HepG2 (cell line): ENCODE data around the gene NFX1. TPM values are rescaled to one million over a fixed set of nuclear protein-coding genes. Genes with fewer than 3 reads are reported as not detected.

Source experiments
- ATAC-seq: fragments of 200-7000 bp; cut with Tn5 transposase; 3 replicates; pipeline ENCODE4 v1.9.1; 2020; ENCODE audit warnings: mild to moderate bottlenecking, moderate library complexity
- BruUV-seq: library from RNA; stranded (reverse); fragments of 400-500 nt; replicated peaks from 2 replicates; lab custom pipeline; 2021; lab: Mats Ljungman, UMichigan
- CTCF ChIA-PET: fragments of 300-600 bp; formaldehyde crosslinking; extraction: SDS; loops from one replicate; lab custom pipeline; 2021; ENCODE audit warnings: low total read pairs, inconsistent platforms, low intra/inter-chr PET ratio; lab: Yijun Ruan, JAX
- POLR2A ChIA-PET: fragments of 350-600 bp; sonication (Branson Sonifier 250); formaldehyde crosslinking; loops from one replicate; lab custom pipeline; 2020; ENCODE audit warnings: antibody characterized with exemption, inconsistent platforms; lab: Yijun Ruan, JAX
- DNase-seq: peaks from one replicate; pipeline ENCODE4 v3.0.0-alpha.2; 2015; ENCODE audit warnings: low spot score
- FAIRE-seq: peaks from 3 replicates; lab custom pipeline; 2011; peaks lifted over from hg19 to GRCh38; lab: Jason Lieb, UNC
- H2AFZ ChIP-seq: one replicate; pipeline ENCODE4 v1.6.1; 2011; ENCODE audit warnings: low read length, inconsistent platforms
- H3K27ac ChIP-seq: fragments of 300-600 bp; 3 replicates; pipeline ENCODE4 v1.8.0; 2011; ENCODE audit warnings: mixed run types, mild to moderate bottlenecking, mixed read lengths, low read length, inconsistent platforms; ENCODE audit not compliant: insufficient read depth; ENCODE audit errors: extremely low read length
- H3K27me3 ChIP-seq, 2 experiments: fragments of 200-600 bp in 1 of 2; 2 replicates in 1 of 2; 3 replicates in 1 of 2; pipeline versions ENCODE4 v1.6.0 to v1.8.0; 2011; ENCODE audit warnings: low read length in 2 of 2, mild to moderate bottlenecking in 2 of 2, moderate library complexity in 2 of 2, inconsistent platforms in 1 of 2; ENCODE audit not compliant: insufficient read depth in 2 of 2, control insufficient read depth in 1 of 2
- H3K36me3 ChIP-seq, 2 experiments: fragments of 200-600 bp in 1 of 2; replicated peaks in 1 of 2; 2 replicates in 1 of 2; 3 replicates in 1 of 2; pipeline versions ENCODE4 v1.5.1 to v1.8.0; 2011; ENCODE audit warnings: low read length in 2 of 2, inconsistent platforms in 1 of 2; ENCODE audit not compliant: insufficient read depth in 2 of 2, control insufficient read depth in 1 of 2
- H3K4me1 ChIP-seq: 2 replicates; pipeline ENCODE4 v1.5.1; 2012; ENCODE audit warnings: low read length, inconsistent platforms; ENCODE audit not compliant: insufficient read depth
- H3K4me2 ChIP-seq: 2 replicates; pipeline ENCODE4 v1.6.0; 2011; ENCODE audit warnings: low read depth, low read length, inconsistent platforms
- H3K4me3 ChIP-seq, 3 experiments: fragments of 200-600 bp in 1 of 3; sonication (generic), shearing (Covaris generic) in 1 of 3; replicated peaks in 1 of 3; 2 replicates each; pipeline ENCODE4 v1.5.1; 2011 to 2016; ENCODE audit warnings: low read length in 3 of 3, inconsistent platforms in 2 of 3, low read depth in 2 of 3, mild to moderate bottlenecking in 2 of 3, control low read depth in 1 of 3, mixed read lengths in 1 of 3; ENCODE audit not compliant: insufficient read depth in 1 of 3
- H3K79me2 ChIP-seq: one replicate; pipeline ENCODE4 v1.6.1; 2011; ENCODE audit warnings: low read length, inconsistent platforms; ENCODE audit not compliant: insufficient read depth
- H3K9ac ChIP-seq: 2 replicates; pipeline ENCODE4 v1.6.0; 2011; ENCODE audit warnings: mild to moderate bottlenecking, low read depth, low read length, inconsistent platforms; ENCODE audit not compliant: insufficient read depth
- H3K9me3 ChIP-seq: 2 replicates; pipeline ENCODE4 v1.5.1; 2012; ENCODE audit warnings: mild to moderate bottlenecking, low read length
- H4K20me1 ChIP-seq: 2 replicates; pipeline ENCODE4 v1.6.0; 2011; ENCODE audit warnings: inconsistent platforms, mild to moderate bottlenecking, low read length, moderate library complexity; ENCODE audit not compliant: insufficient read depth
- BORCS8-MEF2B ChIP-seq: sonication (generic); formaldehyde crosslinking; IDR thresholded peaks from 2 replicates; pipeline ENCODE4 v1.8.0; 2022; ENCODE audit warnings: mild to moderate bottlenecking, missing genetic modification reagents
- CEBPG ChIP-seq: IDR thresholded peaks from 2 replicates; pipeline ENCODE4 v1.6.1; 2016
- E2F1 ChIP-seq: sonication (generic); formaldehyde crosslinking; IDR thresholded peaks from 2 replicates; pipeline ENCODE4 v1.5.0; 2020; ENCODE audit warnings: missing genetic modification reagents
- ZNF121 ChIP-seq: sonication (generic); formaldehyde crosslinking; IDR thresholded peaks from 2 replicates; pipeline ENCODE4 v1.5.0; 2020; ENCODE audit warnings: mild to moderate bottlenecking, missing genetic modification reagents
- ZNF362 ChIP-seq: sonication (generic); formaldehyde crosslinking; IDR thresholded peaks from 2 replicates; pipeline ENCODE4 v1.4.0; 2020; ENCODE audit warnings: missing genetic modification reagents, mild to moderate bottlenecking, borderline replicate concordance
- ZNF570 ChIP-seq: sonication (generic); formaldehyde crosslinking; IDR thresholded peaks from 2 replicates; pipeline ENCODE4 v1.4.0; 2020; ENCODE audit warnings: mild to moderate bottlenecking, missing genetic modification reagents, borderline replicate concordance
- ZNF770 ChIP-seq: sonication (generic); formaldehyde crosslinking; IDR thresholded peaks from 2 replicates; pipeline ENCODE4 v1.5.0; 2020; ENCODE audit warnings: mild to moderate bottlenecking, missing genetic modification reagents
- ZNF780A ChIP-seq: sonication (generic); formaldehyde crosslinking; IDR thresholded peaks from 2 replicates; pipeline ENCODE4 v1.8.0; 2022; ENCODE audit warnings: mild to moderate bottlenecking, missing genetic modification reagents, moderate library complexity
- WGBS: methylation state at CpG from one replicate; pipeline ENCODE4 v1.1.6; 2017; ENCODE audit warnings: low lambda C conversion rate; 5-methylcytosine and 5-hydroxymethylcytosine counted together
- in situ Hi-C: cut with HindIII; loops from 2 replicates; pipeline ENCODE4 v1.10.0; 2017; ENCODE audit warnings: low pct_unique_long_range_greater_than_20kb; ENCODE audit not compliant: extremely low pct_ligation_motif_present
- intact Hi-C: fragments of 100-400 bp; cut with micrococcal nuclease; formaldehyde crosslinking; loops from one replicate; pipeline ENCODE4 v1.10.0; 2022; ENCODE audit not compliant: unreplicated experiment
- polyA plus RNA-seq, 8 experiments: library from polyadenylated mRNA; depleted of rRNA in 3 of 8; stranded (reverse) in 7 of 8; unstranded in 1 of 8; fragments of >200 nt; fragmentation: Illumina TruSeq in 4 of 8; extraction: Trizol in 4 of 8; gene quantifications; 2 replicates each; pipeline versions ENCODE4 v1.2.1 to v1.2.3, GENCODE V29; 2011 to 2016; ENCODE audit warnings: low read depth in 4 of 8, missing spikeins in 1 of 8, mixed read lengths in 1 of 8; ENCODE audit not compliant: insufficient read depth in 1 of 8
- total RNA-seq, 5 experiments: library from RNA; depleted of rRNA; stranded (reverse); fragments of >200 nt; fragmentation: Illumina TruSeq; extraction: Trizol; gene quantifications; 2 replicates each; pipeline ENCODE4 v1.2.3, GENCODE V29; 2016; ENCODE audit warnings: low read depth in 1 of 5

The NFX1 gene
- total and polyA plus RNA-seq, 2 of the 13 experiments (the other 11 are each of a cell fraction or from before 2014, with no cell fraction given) = 23.9 to 27.5 TPM

- no peak for FAIRE-seq
- no peaks in the 10 kb centered on the region for H3K9me3 ChIP-seq
- no peaks in the 10 kb centered on the region for H3K79me2 ChIP-seq
- ChIA-PET POLR2A (interaction anchor here (0.6 kb wide), 1 partner anchor 1138 kb away, joined by 3 read pairs; no protein-coding TSS in a partner anchor), CTCF (no interaction called here)
- in situ Hi-C loops = no loop called here
- H3K27me3 ChIP-seq = no peaks in the 10 kb centered on the region
- no peak overlapping the region for H3K4me2 ChIP-seq
- H3K9ac ChIP-seq = no peak overlapping the region
- no peaks in the 10 kb centered on the region for H4K20me1 ChIP-seq
- no peak overlapping the region for H3K27ac ChIP-seq
- H2AFZ ChIP-seq = no peak overlapping the region
- peaks cover 44% of the 10 kb centered on the region for H3K4me1 ChIP-seq
- H3K36me3 ChIP-seq = no peaks in the 10 kb centered on the region
- H3K4me3 ChIP-seq = no peak overlapping the region
- TF ChIP-seq BORCS8-MEF2B (CRISPR knock-in tag) = no peak
- TF ChIP-seq ZNF770 (CRISPR knock-in tag) = peak; percentile 78
- no peak for TF ChIP-seq ZNF780A (CRISPR knock-in tag)
- TF ChIP-seq ZNF121 (CRISPR knock-in tag) = peak; percentile 72
- TF ChIP-seq ZNF362 (CRISPR knock-in tag) = peak; percentile 58; the same call in 1 of the 2 replicates
- no peak for TF ChIP-seq E2F1 (CRISPR knock-in tag)
- 0 out of 2 replicates have a peak, but pooled peaks have one; percentile 15 for TF ChIP-seq CEBPG (CRISPR knock-in tag)
- no peak for TF ChIP-seq ZNF570
- TF ChIP-seq, all 625 proteins: peak for 4
- ATAC-seq (no peak), DNase-seq (no peak)
- intact Hi-C loops = no loop called here
- 60% methylated on average over 6 of the region's 6 CpGs for WGBS
- no TSS peak for BruUV-seq
Measured at GRCh38 chr9:33242609-33243134, 47.6 kb upstream of the NFX1 start.
